ENCODE results near the gene CMTM6.

Gene CMTM6

GRCh38 chr3:32492684-32493436 lies 9.8 kb downstream of the CMTM6 start:
- no peak overlapping the region for H3K4ac ChIP-seq (ENCODE audit: low read depth, low read length)
- H3K79me2 ChIP-seq (ENCODE audit: control insufficient read depth, insufficient read depth, low read length) = peaks cover 10% of the 10 kb centered on the region
- H3K36me3 ChIP-seq (ENCODE audit: control insufficient read depth, insufficient read depth, low read length) = no peaks in the 10 kb centered on the region
- no peak overlapping the region for H4K8ac ChIP-seq (ENCODE audit: low read depth, low read length)
- no peak overlapping the region for H2AK5ac ChIP-seq (ENCODE audit: low read length)
- peaks cover 11% of the 10 kb centered on the region for H3K79me1 ChIP-seq (ENCODE audit: low read length)
- no peak overlapping the region for H3K56ac ChIP-seq (ENCODE audit: low read length)
- H3K23ac ChIP-seq (ENCODE audit: low read length) = no peak overlapping the region
- no peak overlapping the region for H2BK5ac ChIP-seq (ENCODE audit: low read length)
- WGBS (ENCODE audit: extremely low coverage, insufficient coverage, low lambda C conversion rate) = no CpG with 5 or more reads among the region's 3 CpGs
- DNase-seq = no peak
- H3K4me2 ChIP-seq (ENCODE audit: low read length) = no peak overlapping the region
- no peak overlapping the region for H4K5ac ChIP-seq (ENCODE audit: low read length)
- no peak overlapping the region for H3K27ac ChIP-seq (ENCODE audit: low read depth, low read length)
- H3K4me3 ChIP-seq (ENCODE audit: low read length) = no peak overlapping the region
- no peak overlapping the region for H2BK15ac ChIP-seq (replicated peaks; ENCODE audit: low read depth)
- H3K18ac ChIP-seq (ENCODE audit: low read length) = no peak overlapping the region
- no peak overlapping the region for H2BK120ac ChIP-seq (ENCODE audit: low read depth, low read length)
- H3K9ac ChIP-seq (ENCODE audit: low read length) = no peak overlapping the region
- H3K27me3 ChIP-seq (ENCODE audit: insufficient read depth, low read length, poor library complexity) = no peaks in the 10 kb centered on the region
- peaks cover 9% of the 10 kb centered on the region for H3K4me1 ChIP-seq (ENCODE audit: control insufficient read depth, low read depth, low read length)

GRCh38 chr3:32488474-32489008 lies 14.1 kb downstream of the CMTM6 start:
- no peak overlapping the region for H2BK120ac ChIP-seq (ENCODE audit: low read depth, low read length)
- no peak overlapping the region for H3K56ac ChIP-seq (ENCODE audit: low read length)
- no peak overlapping the region for H2BK15ac ChIP-seq (replicated peaks; ENCODE audit: low read depth)
- H3K27ac ChIP-seq (ENCODE audit: low read depth, low read length) = no peak overlapping the region
- H4K5ac ChIP-seq (ENCODE audit: low read length) = no peak overlapping the region
- DNase-seq = no peak
- H3K23ac ChIP-seq (ENCODE audit: low read length) = no peak overlapping the region
- no peak overlapping the region for H3K18ac ChIP-seq (ENCODE audit: low read length)
- WGBS (ENCODE audit: extremely low coverage, insufficient coverage, low lambda C conversion rate) = no CpG with 5 or more reads among the region's 3 CpGs
- no peak overlapping the region for H2BK5ac ChIP-seq (ENCODE audit: low read length)
- no peak overlapping the region for H3K4me2 ChIP-seq (ENCODE audit: low read length)
- no peak overlapping the region for H4K8ac ChIP-seq (ENCODE audit: low read depth, low read length)
- H2AK5ac ChIP-seq (ENCODE audit: low read length) = no peak overlapping the region
- no peak overlapping the region for H3K4me3 ChIP-seq (ENCODE audit: low read length)
- H3K36me3 ChIP-seq (ENCODE audit: control insufficient read depth, insufficient read depth, low read length) = no peaks in the 10 kb centered on the region
- H3K27me3 ChIP-seq (ENCODE audit: insufficient read depth, low read length, poor library complexity) = no peaks in the 10 kb centered on the region
- H3K79me2 ChIP-seq (ENCODE audit: control insufficient read depth, insufficient read depth, low read length) = peaks cover 2% of the 10 kb centered on the region
- peaks cover 5% of the 10 kb centered on the region for H3K4me1 ChIP-seq (ENCODE audit: control insufficient read depth, low read depth, low read length)
- H3K9ac ChIP-seq (ENCODE audit: low read length) = no peak overlapping the region
- H3K79me1 ChIP-seq (ENCODE audit: low read length) = peaks cover 4% of the 10 kb centered on the region
- no peak overlapping the region for H3K4ac ChIP-seq (ENCODE audit: low read depth, low read length)

GRCh38 chr3:32487781-32488473 lies 14.7 kb downstream of the CMTM6 start:
- no peak overlapping the region for H2BK5ac ChIP-seq (ENCODE audit: low read length)
- H3K56ac ChIP-seq (ENCODE audit: low read length) = no peak overlapping the region
- H3K4me3 ChIP-seq (ENCODE audit: low read length) = no peak overlapping the region
- H3K9ac ChIP-seq (ENCODE audit: low read length) = no peak overlapping the region
- H3K23ac ChIP-seq (ENCODE audit: low read length) = no peak overlapping the region
- H2BK15ac ChIP-seq (replicated peaks; ENCODE audit: low read depth) = no peak overlapping the region
- H2BK120ac ChIP-seq (ENCODE audit: low read depth, low read length) = no peak overlapping the region
- no peak overlapping the region for H3K4me2 ChIP-seq (ENCODE audit: low read length)
- H4K8ac ChIP-seq (ENCODE audit: low read depth, low read length) = no peak overlapping the region
- H3K36me3 ChIP-seq (ENCODE audit: control insufficient read depth, insufficient read depth, low read length) = no peaks in the 10 kb centered on the region
- DNase-seq = no peak
- no peak overlapping the region for H3K27ac ChIP-seq (ENCODE audit: low read depth, low read length)
- no peak overlapping the region for H3K18ac ChIP-seq (ENCODE audit: low read length)
- no peak overlapping the region for H4K5ac ChIP-seq (ENCODE audit: low read length)
- WGBS (ENCODE audit: extremely low coverage, insufficient coverage, low lambda C conversion rate) = no CpG with 5 or more reads among the region's 3 CpGs
- H3K27me3 ChIP-seq (ENCODE audit: insufficient read depth, low read length, poor library complexity) = no peaks in the 10 kb centered on the region
- no peak overlapping the region for H2AK5ac ChIP-seq (ENCODE audit: low read length)
- no peaks in the 10 kb centered on the region for H3K4me1 ChIP-seq (ENCODE audit: control insufficient read depth, low read depth, low read length)
- peaks cover 2% of the 10 kb centered on the region for H3K79me2 ChIP-seq (ENCODE audit: control insufficient read depth, insufficient read depth, low read length)
- H3K4ac ChIP-seq (ENCODE audit: low read depth, low read length) = no peak overlapping the region
- no peaks in the 10 kb centered on the region for H3K79me1 ChIP-seq (ENCODE audit: low read length)

- Histone ChIP-seq H3K27ac (ENCODE audit: low read depth, low read length) (no peak overlapping the region), H3K4me2 (ENCODE audit: low read length) (no peak overlapping the region), H3K36me3 (ENCODE audit: control insufficient read depth, insufficient read depth, low read length) (no peaks in the 10 kb centered on the region), H3K27me3 (ENCODE audit: insufficient read depth, low read length, poor library complexity) (no peaks in the 10 kb centered on the region), H2BK5ac (ENCODE audit: low read length) (no peak overlapping the region), H2BK15ac (replicated peaks; ENCODE audit: low read depth) (no peak overlapping the region), H3K79me1 (ENCODE audit: low read length) (peaks cover 2% of the 10 kb centered on the region), H3K18ac (ENCODE audit: low read length) (no peak overlapping the region), H3K79me2 (ENCODE audit: control insufficient read depth, insufficient read depth, low read length) (no peaks in the 10 kb centered on the region), H3K4ac (ENCODE audit: low read depth, low read length) (no peak overlapping the region), H3K23ac (ENCODE audit: low read length) (no peak overlapping the region), H2BK120ac (ENCODE audit: low read depth, low read length) (no peak overlapping the region), H4K8ac (ENCODE audit: low read depth, low read length) (no peak overlapping the region), H4K5ac (ENCODE audit: low read length) (no peak overlapping the region), H3K4me1 (ENCODE audit: control insufficient read depth, low read depth, low read length) (no peaks in the 10 kb centered on the region), H3K56ac (ENCODE audit: low read length) (no peak overlapping the region), H3K4me3 (ENCODE audit: low read length) (no peak overlapping the region), H3K9ac (ENCODE audit: low read length) (no peak overlapping the region), H2AK5ac (ENCODE audit: low read length) (no peak overlapping the region)
- DNase-seq = no peak
- WGBS (ENCODE audit: extremely low coverage, insufficient coverage, low lambda C conversion rate) = no CpG with 5 or more reads among the region's 6 CpGs
Measured at GRCh38 chr3:32484436-32484835, 18.2 kb downstream of the CMTM6 start.

- H3K4me3 ChIP-seq (ENCODE audit: low read length) = no peak overlapping the region
- WGBS (ENCODE audit: extremely low coverage, insufficient coverage, low lambda C conversion rate) = no CpG with 5 or more reads among the region's 1 CpG
- H3K18ac ChIP-seq (ENCODE audit: low read length) = no peak overlapping the region
- no peak overlapping the region for H4K5ac ChIP-seq (ENCODE audit: low read length)
- H3K4me1 ChIP-seq (ENCODE audit: control insufficient read depth, low read depth, low read length) = no peaks in the 10 kb centered on the region
- no peak overlapping the region for H2AK5ac ChIP-seq (ENCODE audit: low read length)
- no peak overlapping the region for H2BK120ac ChIP-seq (ENCODE audit: low read depth, low read length)
- H3K9ac ChIP-seq (ENCODE audit: low read length) = no peak overlapping the region
- H2BK15ac ChIP-seq (replicated peaks; ENCODE audit: low read depth) = no peak overlapping the region
- H3K79me2 ChIP-seq (ENCODE audit: control insufficient read depth, insufficient read depth, low read length) = no peaks in the 10 kb centered on the region
- no peaks in the 10 kb centered on the region for H3K36me3 ChIP-seq (ENCODE audit: control insufficient read depth, insufficient read depth, low read length)
- H3K23ac ChIP-seq (ENCODE audit: low read length) = no peak overlapping the region
- H3K4ac ChIP-seq (ENCODE audit: low read depth, low read length) = no peak overlapping the region
- DNase-seq = no peak
- no peak overlapping the region for H4K8ac ChIP-seq (ENCODE audit: low read depth, low read length)
- no peak overlapping the region for H3K27ac ChIP-seq (ENCODE audit: low read depth, low read length)
- no peaks in the 10 kb centered on the region for H3K27me3 ChIP-seq (ENCODE audit: insufficient read depth, low read length, poor library complexity)
- no peak overlapping the region for H3K56ac ChIP-seq (ENCODE audit: low read length)
- no peak overlapping the region for H3K4me2 ChIP-seq (ENCODE audit: low read length)
- no peak overlapping the region for H2BK5ac ChIP-seq (ENCODE audit: low read length)
- peaks cover 2% of the 10 kb centered on the region for H3K79me1 ChIP-seq (ENCODE audit: low read length)
Measured at GRCh38 chr3:32483772-32484171, 18.9 kb downstream of the CMTM6 start.
